Tibial nerve (tissue), 4 donors: Measurements from ENCODE around the gene MLN. TPM values are rescaled to one million over a fixed set of nuclear protein-coding genes. Genes with fewer than 3 reads are reported as not detected.

Experiments used
- DNase-seq, 2 donors: peaks; one replicate each; pipeline ENCODE4 v3.0.0-alpha.2; 2019; ENCODE audit warnings: low spot score in 2 of 2
- H3K27ac ChIP-seq, 4 donors: fragments of 200-600 bp; sonication (generic) in 3 of 4; one replicate each; pipeline ENCODE4 v1.5.1; 2017 to 2019; ENCODE audit warnings: mild to moderate bottlenecking in 1 of 4
- H3K27me3 ChIP-seq, 2 donors: fragments of 200-600 bp; sonication (generic) in 1 of 2; one replicate each; pipeline versions ENCODE4 v1.5.1 to v1.6.0; 2017 to 2019
- H3K36me3 ChIP-seq, 3 donors: fragments of 200-600 bp; sonication (generic); one replicate each; pipeline ENCODE4 v1.5.1; 2018 to 2019
- H3K4me1 ChIP-seq, 4 donors: fragments of 200-600 bp; sonication (generic) in 3 of 4; one replicate each; pipeline ENCODE4 v1.5.1; 2017 to 2019
- H3K4me3 ChIP-seq, 4 donors: fragments of 200-600 bp; sonication (generic) in 3 of 4; one replicate each; pipeline ENCODE4 v1.5.1; 2017 to 2019; ENCODE audit warnings: mild to moderate bottlenecking in 1 of 4, moderate library complexity in 1 of 4
- H3K9me3 ChIP-seq, 4 donors: fragments of 200-600 bp; sonication (generic) in 3 of 4; one replicate each; pipeline ENCODE4 v1.5.1; 2017 to 2019
- CTCF ChIP-seq, 5 experiments: fragments of 200-600 bp in 3 of 5; fragments of 450-650 bp in 2 of 5; sonication (generic) in 3 of 5; IDR thresholded peaks; one replicate each; pipeline ENCODE4 v1.5.1; 2016 to 2019; ENCODE audit warnings: antibody characterized with exemption in 5 of 5, mild to moderate bottlenecking in 3 of 5, moderate library complexity in 2 of 5
- EP300 ChIP-seq, 2 donors: sonication (generic); formaldehyde crosslinking; IDR thresholded peaks; one replicate each; pipeline ENCODE4 v1.6.1; 2017; ENCODE audit warnings: antibody characterized with exemption in 2 of 2, mild to moderate bottlenecking in 1 of 2
- POLR2A ChIP-seq, 2 donors: fragments of 450-650 bp; IDR thresholded peaks; one replicate each; pipeline ENCODE4 v1.6.1; 2017; ENCODE audit warnings: antibody characterized with exemption in 2 of 2, mild to moderate bottlenecking in 2 of 2, moderate library complexity in 2 of 2
- WGBS, 2 donors: methylation state at CpG; one replicate each; pipeline ENCODE4 v1.1.5; 2018; 5-methylcytosine and 5-hydroxymethylcytosine counted together
- total RNA-seq, 4 donors: library from RNA; depleted of rRNA; stranded (reverse); fragments of >200 nt; gene quantifications; one replicate each; pipeline ENCODE4 v1.1.0, GENCODE V29; 2016

Gene MLN
- total RNA-seq, 4 donors from 2014 or later, result not detected

GRCh38 chr6:33845031-33845745 lies 41.4 kb upstream of the MLN start:
- H3K4me1 ChIP-seq, result peaks cover 0 to 6% (median 0%) of the 10 kb centered on the region in 4 donors
- TF ChIP-seq POLR2A (IDR thresholded peaks at IDR 0.05) (no peak), CTCF (IDR thresholded peaks at IDR 0.05) (no peak), EP300 (IDR thresholded peaks at IDR 0.05) (no peak)
- DNase-seq, result no peak

GRCh38 chr6:33843131-33844121 lies 39.6 kb upstream of the MLN start:
- Histone ChIP-seq H3K4me3 (no peak overlapping the region), H3K36me3 (no peaks in the 10 kb centered on the region), H3K27ac (no peak overlapping the region), H3K27me3 (no peaks in the 10 kb centered on the region), H3K9me3 (no peaks in the 10 kb centered on the region), H3K4me1 (peaks cover 0 to 17% (median 0%) of the 10 kb centered on the region in 4 donors)
- no peak for DNase-seq
- TF ChIP-seq CTCF (IDR thresholded peaks at IDR 0.05) (no peak), EP300 (IDR thresholded peaks at IDR 0.05) (no peak), POLR2A (IDR thresholded peaks at IDR 0.05) (no peak)
- 46% methylated on average over 23 to 24 of the region's 24 CpGs for WGBS, 2 donors

More at GRCh38 chr6:33845031-33845745, 41.4 kb upstream of the MLN start:
- Histone ChIP-seq H3K4me3 (no peak overlapping the region), H3K36me3 (no peaks in the 10 kb centered on the region), H3K27ac (no peak overlapping the region), H3K9me3 (no peaks in the 10 kb centered on the region), H3K27me3 (no peaks in the 10 kb centered on the region)
- WGBS, 2 donors, result 65 to 74% methylated on average over 4 of the region's 4 CpGs

- Histone ChIP-seq H3K4me1 (peaks cover 0 to 17% (median 0%) of the 10 kb centered on the region in 4 donors), H3K9me3 (peaks cover 0 to 5% (median 0%) of the 10 kb centered on the region in 4 donors), H3K4me3 (no peak overlapping the region), H3K36me3 (no peaks in the 10 kb centered on the region), H3K27ac (no peak overlapping the region), H3K27me3 (no peaks in the 10 kb centered on the region)
- WGBS, 2 donors, result 88 to 93% methylated on average over 4 of the region's 4 CpGs
- TF ChIP-seq POLR2A (IDR thresholded peaks at IDR 0.05) (no peak), CTCF (IDR thresholded peaks at IDR 0.05) (no peak), EP300 (IDR thresholded peaks at IDR 0.05) (no peak)
- DNase-seq, result no peak
Observed at GRCh38 chr6:33841868-33842267, 38.1 kb upstream of the MLN start.

- 94 to 100% methylated on average over 3 of the region's 3 CpGs for WGBS, 2 donors
- no peaks in the 10 kb centered on the region for H3K27me3 ChIP-seq
Observed at GRCh38 chr6:33841070-33841469, 37.3 kb upstream of the MLN start.

GRCh38 chr6:33840048-33840926 lies 36.5 kb upstream of the MLN start:
- peak in 1 of 2 donors; percentile 38 for DNase-seq
- H3K27ac ChIP-seq, result no peak overlapping the region
- no peaks in the 10 kb centered on the region for H3K36me3 ChIP-seq
- H3K9me3 ChIP-seq, result peaks cover 0 to 5% (median 0%) of the 10 kb centered on the region in 4 donors
- no peak overlapping the region for H3K4me3 ChIP-seq
- 55 to 63% methylated on average over 12 of the region's 12 CpGs for WGBS, 2 donors
- TF ChIP-seq EP300 (IDR thresholded peaks at IDR 0.05), result peak in 1 of 2 donors; percentile 56
- no peak for TF ChIP-seq POLR2A (IDR thresholded peaks at IDR 0.05)
- peaks cover 0 to 17% (median 0%) of the 10 kb centered on the region in 4 donors for H3K4me1 ChIP-seq
- no peaks in the 10 kb centered on the region for H3K27me3 ChIP-seq

More at GRCh38 chr6:33841070-33841469, 37.3 kb upstream of the MLN start:
- no peak overlapping the region for H3K27ac ChIP-seq
- TF ChIP-seq EP300 (IDR thresholded peaks at IDR 0.05), result no peak
- peaks cover 0 to 17% (median 0%) of the 10 kb centered on the region in 4 donors for H3K4me1 ChIP-seq
- DNase-seq, result no peak
- H3K36me3 ChIP-seq, result no peaks in the 10 kb centered on the region
- H3K9me3 ChIP-seq, result peaks cover 0 to 5% (median 0%) of the 10 kb centered on the region in 4 donors
- H3K4me3 ChIP-seq, result no peak overlapping the region
